Measurements from ENCODE around the gene PI4KB. TPM values are rescaled to one million over a fixed set of nuclear protein-coding genes. Genes with fewer than 3 reads are reported as not detected.

PI4KB gene
- total and polyA plus RNA-seq, 4 donors = 25.0 to 65.2 (median 45.3) TPM

GRCh38 chr1:151289991-151290708 is 37.1 kb downstream of the PI4KB start:
- H3K27me3 ChIP-seq (ENCODE audit: control insufficient read depth in 3 of 3, insufficient read depth in 3 of 3, low read length in 2 of 3) = no peaks in the 10 kb centered on the region
- no peak overlapping the region for H3K27ac ChIP-seq (ENCODE audit: low read depth in 1 of 2, low read length in 1 of 2)
- DNase-seq = no peak
- TF ChIP-seq, protein P1, sequence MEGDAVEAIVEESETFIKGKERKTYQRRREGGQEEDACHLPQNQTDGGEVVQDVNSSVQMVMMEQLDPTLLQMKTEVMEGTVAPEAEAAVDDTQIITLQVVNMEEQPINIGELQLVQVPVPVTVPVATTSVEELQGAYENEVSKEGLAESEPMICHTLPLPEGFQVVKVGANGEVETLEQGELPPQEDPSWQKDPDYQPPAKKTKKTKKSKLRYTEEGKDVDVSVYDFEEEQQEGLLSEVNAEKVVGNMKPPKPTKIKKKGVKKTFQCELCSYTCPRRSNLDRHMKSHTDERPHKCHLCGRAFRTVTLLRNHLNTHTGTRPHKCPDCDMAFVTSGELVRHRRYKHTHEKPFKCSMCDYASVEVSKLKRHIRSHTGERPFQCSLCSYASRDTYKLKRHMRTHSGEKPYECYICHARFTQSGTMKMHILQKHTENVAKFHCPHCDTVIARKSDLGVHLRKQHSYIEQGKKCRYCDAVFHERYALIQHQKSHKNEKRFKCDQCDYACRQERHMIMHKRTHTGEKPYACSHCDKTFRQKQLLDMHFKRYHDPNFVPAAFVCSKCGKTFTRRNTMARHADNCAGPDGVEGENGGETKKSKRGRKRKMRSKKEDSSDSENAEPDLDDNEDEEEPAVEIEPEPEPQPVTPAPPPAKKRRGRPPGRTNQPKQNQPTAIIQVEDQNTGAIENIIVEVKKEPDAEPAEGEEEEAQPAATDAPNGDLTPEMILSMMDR (IDR thresholded peaks at IDR 0.05; ENCODE audit: control extremely low read depth, extremely low read depth) = no peak
- no peaks in the 10 kb centered on the region for H3K4me1 ChIP-seq (ENCODE audit: control insufficient read depth in 5 of 5, insufficient read depth in 5 of 5, low read length in 5 of 5)
- no peak overlapping the region for H3K4me3 ChIP-seq
- ATAC-seq (ENCODE audit: insufficient read depth, low FRiP score) = no peak
- WGBS, 2 donors = 85 to 90% methylated on average over 21 of the region's 21 CpGs
- H3K9ac ChIP-seq (ENCODE audit: insufficient read depth in 1 of 2, low read length in 2 of 2) = no peak overlapping the region
- no peaks in the 10 kb centered on the region for H3K9me3 ChIP-seq (ENCODE audit: control insufficient read depth in 4 of 4, insufficient read depth in 3 of 4, low read length in 3 of 4)
- peaks cover 24 to 81% (median 48%) of the 10 kb centered on the region in 4 donors for H3K36me3 ChIP-seq (ENCODE audit: control insufficient read depth in 4 of 4, insufficient read depth in 4 of 4, low read length in 4 of 4)

DNA sequence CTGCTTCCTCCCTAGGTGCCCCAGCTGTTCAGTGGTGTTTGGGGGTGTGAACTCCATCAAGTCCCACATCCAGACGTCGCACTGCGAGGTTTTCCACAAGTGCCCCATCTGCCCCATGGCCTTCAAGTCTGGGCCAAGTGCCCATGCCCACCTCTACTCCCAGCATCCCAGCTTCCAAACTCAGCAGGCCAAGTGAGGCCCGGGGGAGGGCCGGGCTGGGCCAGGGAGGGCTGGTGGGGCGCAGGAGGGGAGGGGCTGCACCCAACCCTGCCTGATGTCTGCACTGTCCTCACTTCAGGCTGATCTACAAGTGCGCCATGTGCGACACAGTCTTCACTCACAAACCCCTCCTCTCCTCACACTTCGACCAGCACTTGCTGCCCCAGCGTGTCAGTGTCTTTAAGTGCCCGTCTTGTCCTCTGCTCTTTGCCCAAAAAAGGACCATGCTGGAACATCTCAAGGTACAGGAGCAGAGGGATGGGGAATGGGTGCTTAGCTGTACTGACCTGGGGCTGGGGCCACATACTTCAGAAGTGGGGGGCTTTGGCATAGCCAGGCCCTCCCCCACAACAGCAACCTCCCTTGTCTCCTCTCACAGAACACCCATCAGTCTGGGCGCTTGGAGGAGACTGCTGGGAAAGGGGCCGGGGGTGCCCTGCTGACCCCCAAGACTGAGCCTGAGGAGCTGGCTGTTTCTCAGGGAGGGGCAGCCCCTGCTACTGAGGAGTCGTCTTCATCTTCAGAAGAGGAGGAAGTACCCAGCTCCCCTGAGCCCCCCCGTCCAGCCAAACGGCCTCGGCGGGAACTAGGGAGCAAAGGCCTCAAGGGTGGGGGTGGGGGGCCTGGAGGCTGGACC is 37.9 kb downstream of the PI4KB start:
- 73 to 77% methylated on average over 18 of the region's 18 CpGs for WGBS, 2 donors
- Histone ChIP-seq H3K4me1 (ENCODE audit: control insufficient read depth in 5 of 5, insufficient read depth in 5 of 5, low read length in 5 of 5) (peaks cover 0 to 1% (median 0%) of the 10 kb centered on the region in 5 donors), H3K27ac (ENCODE audit: low read depth in 1 of 2, low read length in 1 of 2) (no peak overlapping the region), H3K9ac (ENCODE audit: insufficient read depth in 1 of 2, low read length in 2 of 2) (no peak overlapping the region), H3K9me3 (ENCODE audit: control insufficient read depth in 4 of 4, insufficient read depth in 3 of 4, low read length in 3 of 4) (no peaks in the 10 kb centered on the region), H3K27me3 (ENCODE audit: control insufficient read depth in 3 of 3, insufficient read depth in 3 of 3, low read length in 2 of 3) (no peaks in the 10 kb centered on the region), H3K4me3 (no peak overlapping the region), H3K36me3 (ENCODE audit: control insufficient read depth in 4 of 4, insufficient read depth in 4 of 4, low read length in 4 of 4) (peaks cover 19 to 75% (median 46%) of the 10 kb centered on the region in 4 donors)
- DNase-seq (no peak), ATAC-seq (ENCODE audit: insufficient read depth, low FRiP score) (no peak)
- TF ChIP-seq, protein P1 (IDR thresholded peaks at IDR 0.05; ENCODE audit: control extremely low read depth, extremely low read depth) = no peak

GRCh38 chr1:151288502-151288901 is 38.7 kb downstream of the PI4KB start:
- peaks cover 0 to 9% (median 4%) of the 10 kb centered on the region in 5 donors for H3K4me1 ChIP-seq (ENCODE audit: control insufficient read depth in 5 of 5, insufficient read depth in 5 of 5, low read length in 5 of 5)
- WGBS, 2 donors = 89 to 92% methylated on average over 14 of the region's 14 CpGs
- H3K9me3 ChIP-seq (ENCODE audit: control insufficient read depth in 4 of 4, insufficient read depth in 3 of 4, low read length in 3 of 4) = no peaks in the 10 kb centered on the region
- TF ChIP-seq, protein P1 (IDR thresholded peaks at IDR 0.05; ENCODE audit: control extremely low read depth, extremely low read depth) = no peak
- peaks cover 12 to 67% (median 39%) of the 10 kb centered on the region in 4 donors for H3K36me3 ChIP-seq (ENCODE audit: control insufficient read depth in 4 of 4, insufficient read depth in 4 of 4, low read length in 4 of 4)
- H3K27me3 ChIP-seq (ENCODE audit: control insufficient read depth in 3 of 3, insufficient read depth in 3 of 3, low read length in 2 of 3) = no peaks in the 10 kb centered on the region
- no peak for DNase-seq
- ATAC-seq (ENCODE audit: insufficient read depth, low FRiP score) = no peak
- H3K4me3 ChIP-seq = no peak overlapping the region
- H3K27ac ChIP-seq (ENCODE audit: low read depth in 1 of 2, low read length in 1 of 2) = no peak overlapping the region
- no peak overlapping the region for H3K9ac ChIP-seq (ENCODE audit: insufficient read depth in 1 of 2, low read length in 2 of 2)

Data from lung (tissue), 12 donors.